HepG2 (cell line): Measurements from ENCODE around the gene MADD. TPM values are rescaled to one million over a fixed set of nuclear protein-coding genes. Genes with fewer than 3 reads are reported as not detected.
A peak's percentile ranks its signal among the peaks of the same experiment; 100 is the strongest.

Source experiments
- ASH2L ChIP-seq: fragments of 300-600, 200-600 bp; sonication (generic); IDR thresholded peaks from 2 replicates; pipeline ENCODE4 v1.7.0; 2017; ENCODE audit warnings: low read depth, mild to moderate bottlenecking, moderate library complexity, mixed read lengths, low read length; ENCODE audit not compliant: insufficient read length
- ATF1 ChIP-seq: IDR thresholded peaks from 2 replicates; pipeline ENCODE4 v1.6.1; 2016; ENCODE audit warnings: mild to moderate bottlenecking, control low read depth
- CCDC6 ChIP-seq: sonication (generic); formaldehyde crosslinking; IDR thresholded peaks from 2 replicates; pipeline ENCODE4 v1.8.1; 2022; ENCODE audit warnings: mild to moderate bottlenecking, missing genetic modification reagents, moderate library complexity
- DNMT1 ChIP-seq: sonication (generic); formaldehyde crosslinking; IDR thresholded peaks from 2 replicates; pipeline ENCODE4 v1.5.1; 2020; ENCODE audit warnings: mild to moderate bottlenecking, missing genetic modification reagents
- FOXA1 ChIP-seq, 2 experiments: fragments of 450-650 bp in 1 of 2; sonication (generic) in 1 of 2; formaldehyde crosslinking in 1 of 2; IDR thresholded peaks; 2 replicates each; pipeline versions ENCODE4 v1.4.0 to v1.6.1; 2016 to 2020; ENCODE audit warnings: missing genetic modification reagents in 1 of 2
- PHF8 ChIP-seq: sonication (generic); formaldehyde crosslinking; IDR thresholded peaks from 2 replicates; pipeline ENCODE4 v1.5.0; 2020; ENCODE audit warnings: missing genetic modification reagents
- RFX3 ChIP-seq: IDR thresholded peaks from 2 replicates; pipeline ENCODE4 v1.6.1; 2016; ENCODE audit warnings: missing biosample characterization, missing genetic modification reagents
- TCF7 ChIP-seq: sonication (generic); IDR thresholded peaks from 2 replicates; pipeline ENCODE4 v1.6.1; 2016; ENCODE audit warnings: antibody characterized with exemption, low read depth
- THYN1 ChIP-seq: sonication (generic); formaldehyde crosslinking; IDR thresholded peaks from 2 replicates; pipeline ENCODE4 v1.8.1; 2023; ENCODE audit warnings: low read depth, mild to moderate bottlenecking, moderate library complexity, missing genetic modification reagents, borderline replicate concordance
- ZNF430 ChIP-seq: sonication (generic); formaldehyde crosslinking; IDR thresholded peaks from 2 replicates; pipeline ENCODE4 v1.9.0; 2021; ENCODE audit warnings: mild to moderate bottlenecking, missing genetic modification reagents
- ZNF543 ChIP-seq: sonication (generic); formaldehyde crosslinking; IDR thresholded peaks from 2 replicates; pipeline ENCODE4 v1.4.0; 2020; ENCODE audit warnings: mild to moderate bottlenecking, missing genetic modification reagents
- ZNF652 ChIP-seq: IDR thresholded peaks from 2 replicates; pipeline ENCODE4 v1.6.1; 2016; ENCODE audit warnings: low read depth, borderline replicate concordance
- polyA plus RNA-seq, 8 experiments: library from polyadenylated mRNA; depleted of rRNA in 3 of 8; stranded (reverse) in 7 of 8; unstranded in 1 of 8; fragments of >200 nt; fragmentation: Illumina TruSeq in 4 of 8; extraction: Trizol in 4 of 8; gene quantifications; 2 replicates each; pipeline versions ENCODE4 v1.2.1 to v1.2.3, GENCODE V29; 2011 to 2016; ENCODE audit warnings: low read depth in 4 of 8, missing spikeins in 1 of 8, mixed read lengths in 1 of 8; ENCODE audit not compliant: insufficient read depth in 1 of 8
- total RNA-seq, 5 experiments: library from RNA; depleted of rRNA; stranded (reverse); fragments of >200 nt; fragmentation: Illumina TruSeq; extraction: Trizol; gene quantifications; 2 replicates each; pipeline ENCODE4 v1.2.3, GENCODE V29; 2016; ENCODE audit warnings: low read depth in 1 of 5
- TF ChIP-seq, protein P1 (sequence below): sonication (generic); formaldehyde crosslinking; IDR thresholded peaks from 2 replicates; pipeline ENCODE4 v1.5.0; 2020; ENCODE audit warnings: missing genetic modification reagents
- TF ChIP-seq, protein P2 (sequence below): sonication (generic); formaldehyde crosslinking; IDR thresholded peaks from 2 replicates; pipeline ENCODE4 v1.4.0; 2020; ENCODE audit warnings: mild to moderate bottlenecking, missing genetic modification reagents
- TF ChIP-seq, protein P3 (sequence below): sonication (generic); formaldehyde crosslinking; IDR thresholded peaks from 2 replicates; pipeline ENCODE4 v1.4.0; 2020; ENCODE audit warnings: missing genetic modification reagents
- TF ChIP-seq, protein P4 (sequence below): fragments of 450-650 bp; IDR thresholded peaks from 2 replicates; pipeline ENCODE4 v1.6.1; 2017
- TF ChIP-seq, protein P5 (sequence below): sonication (generic); formaldehyde crosslinking; IDR thresholded peaks from 2 replicates; pipeline ENCODE4 v1.8.0; 2022; ENCODE audit warnings: mild to moderate bottlenecking, missing genetic modification reagents, moderate library complexity

The MADD gene
- total and polyA plus RNA-seq, 2 of the 13 experiments (the other 11 are each of a cell fraction or from before 2014, with no cell fraction given): 18.0 to 29.2 TPM

DNA sequence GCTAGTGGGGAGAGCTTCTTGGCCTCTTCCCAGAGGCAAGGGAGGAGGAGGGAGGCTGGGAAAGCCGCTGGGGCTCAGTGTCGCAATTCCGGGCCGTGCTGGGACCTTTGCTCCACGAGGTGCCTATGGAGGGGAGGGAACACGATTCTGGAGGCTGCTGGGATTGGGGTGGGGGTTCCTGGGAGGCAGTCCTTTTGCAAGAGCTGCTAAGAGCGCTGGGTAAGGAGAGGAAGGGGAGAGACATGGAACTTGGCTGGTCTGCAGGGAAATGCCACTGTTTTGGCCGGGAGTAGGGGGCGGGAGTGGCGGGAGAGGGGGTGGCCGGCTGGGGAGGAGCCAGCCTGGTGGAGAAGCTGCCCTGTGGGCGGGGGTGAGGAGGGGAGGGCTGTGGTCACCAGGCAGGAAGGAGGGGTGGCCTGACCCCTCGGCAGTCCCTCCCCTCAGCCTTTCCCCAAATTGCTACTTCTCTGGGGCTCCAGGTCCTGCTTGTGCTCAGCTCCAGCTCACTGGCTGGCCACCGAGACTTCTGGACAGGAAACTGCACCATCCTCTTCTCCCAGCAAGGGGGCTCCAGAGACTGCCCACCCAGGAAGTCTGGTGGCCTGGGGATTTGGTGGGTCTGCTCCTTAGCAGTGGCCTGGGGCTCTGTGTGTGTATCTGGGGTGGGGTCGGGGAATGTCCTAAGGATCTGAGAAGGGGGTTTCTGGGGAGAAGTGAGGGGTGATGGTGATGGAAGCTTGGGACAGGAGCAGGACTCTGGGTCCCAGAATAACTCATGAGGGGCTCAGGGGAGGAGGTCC is 12.2 kb upstream of the MADD start, which contains the start of gene NR1H3 (continued):
- no peak for TF ChIP-seq THYN1 (CRISPR knock-in tag)
- TF ChIP-seq ZNF430 (CRISPR knock-in tag): no peak
- TF ChIP-seq ZNF652 (CRISPR knock-in tag): no peak
- no peak for TF ChIP-seq FOXA1 (IDR thresholded peaks at IDR 0.05)
- no peak for TF ChIP-seq FOXA1 (CRISPR knock-in tag; IDR thresholded peaks at IDR 0.05)
- TF ChIP-seq, protein P1, sequence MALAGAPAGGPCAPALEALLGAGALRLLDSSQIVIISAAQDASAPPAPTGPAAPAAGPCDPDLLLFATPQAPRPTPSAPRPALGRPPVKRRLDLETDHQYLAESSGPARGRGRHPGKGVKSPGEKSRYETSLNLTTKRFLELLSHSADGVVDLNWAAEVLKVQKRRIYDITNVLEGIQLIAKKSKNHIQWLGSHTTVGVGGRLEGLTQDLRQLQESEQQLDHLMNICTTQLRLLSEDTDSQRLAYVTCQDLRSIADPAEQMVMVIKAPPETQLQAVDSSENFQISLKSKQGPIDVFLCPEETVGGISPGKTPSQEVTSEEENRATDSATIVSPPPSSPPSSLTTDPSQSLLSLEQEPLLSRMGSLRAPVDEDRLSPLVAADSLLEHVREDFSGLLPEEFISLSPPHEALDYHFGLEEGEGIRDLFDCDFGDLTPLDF (CRISPR knock-in tag): no peak
- TF ChIP-seq CCDC6: peak; percentile 41; the same call in 1 of the 2 replicates
- TF ChIP-seq ASH2L: peak; percentile 70
- no peak for TF ChIP-seq RFX3
- TF ChIP-seq ZNF543 (CRISPR knock-in tag): no peak
- TF ChIP-seq, protein P2, sequence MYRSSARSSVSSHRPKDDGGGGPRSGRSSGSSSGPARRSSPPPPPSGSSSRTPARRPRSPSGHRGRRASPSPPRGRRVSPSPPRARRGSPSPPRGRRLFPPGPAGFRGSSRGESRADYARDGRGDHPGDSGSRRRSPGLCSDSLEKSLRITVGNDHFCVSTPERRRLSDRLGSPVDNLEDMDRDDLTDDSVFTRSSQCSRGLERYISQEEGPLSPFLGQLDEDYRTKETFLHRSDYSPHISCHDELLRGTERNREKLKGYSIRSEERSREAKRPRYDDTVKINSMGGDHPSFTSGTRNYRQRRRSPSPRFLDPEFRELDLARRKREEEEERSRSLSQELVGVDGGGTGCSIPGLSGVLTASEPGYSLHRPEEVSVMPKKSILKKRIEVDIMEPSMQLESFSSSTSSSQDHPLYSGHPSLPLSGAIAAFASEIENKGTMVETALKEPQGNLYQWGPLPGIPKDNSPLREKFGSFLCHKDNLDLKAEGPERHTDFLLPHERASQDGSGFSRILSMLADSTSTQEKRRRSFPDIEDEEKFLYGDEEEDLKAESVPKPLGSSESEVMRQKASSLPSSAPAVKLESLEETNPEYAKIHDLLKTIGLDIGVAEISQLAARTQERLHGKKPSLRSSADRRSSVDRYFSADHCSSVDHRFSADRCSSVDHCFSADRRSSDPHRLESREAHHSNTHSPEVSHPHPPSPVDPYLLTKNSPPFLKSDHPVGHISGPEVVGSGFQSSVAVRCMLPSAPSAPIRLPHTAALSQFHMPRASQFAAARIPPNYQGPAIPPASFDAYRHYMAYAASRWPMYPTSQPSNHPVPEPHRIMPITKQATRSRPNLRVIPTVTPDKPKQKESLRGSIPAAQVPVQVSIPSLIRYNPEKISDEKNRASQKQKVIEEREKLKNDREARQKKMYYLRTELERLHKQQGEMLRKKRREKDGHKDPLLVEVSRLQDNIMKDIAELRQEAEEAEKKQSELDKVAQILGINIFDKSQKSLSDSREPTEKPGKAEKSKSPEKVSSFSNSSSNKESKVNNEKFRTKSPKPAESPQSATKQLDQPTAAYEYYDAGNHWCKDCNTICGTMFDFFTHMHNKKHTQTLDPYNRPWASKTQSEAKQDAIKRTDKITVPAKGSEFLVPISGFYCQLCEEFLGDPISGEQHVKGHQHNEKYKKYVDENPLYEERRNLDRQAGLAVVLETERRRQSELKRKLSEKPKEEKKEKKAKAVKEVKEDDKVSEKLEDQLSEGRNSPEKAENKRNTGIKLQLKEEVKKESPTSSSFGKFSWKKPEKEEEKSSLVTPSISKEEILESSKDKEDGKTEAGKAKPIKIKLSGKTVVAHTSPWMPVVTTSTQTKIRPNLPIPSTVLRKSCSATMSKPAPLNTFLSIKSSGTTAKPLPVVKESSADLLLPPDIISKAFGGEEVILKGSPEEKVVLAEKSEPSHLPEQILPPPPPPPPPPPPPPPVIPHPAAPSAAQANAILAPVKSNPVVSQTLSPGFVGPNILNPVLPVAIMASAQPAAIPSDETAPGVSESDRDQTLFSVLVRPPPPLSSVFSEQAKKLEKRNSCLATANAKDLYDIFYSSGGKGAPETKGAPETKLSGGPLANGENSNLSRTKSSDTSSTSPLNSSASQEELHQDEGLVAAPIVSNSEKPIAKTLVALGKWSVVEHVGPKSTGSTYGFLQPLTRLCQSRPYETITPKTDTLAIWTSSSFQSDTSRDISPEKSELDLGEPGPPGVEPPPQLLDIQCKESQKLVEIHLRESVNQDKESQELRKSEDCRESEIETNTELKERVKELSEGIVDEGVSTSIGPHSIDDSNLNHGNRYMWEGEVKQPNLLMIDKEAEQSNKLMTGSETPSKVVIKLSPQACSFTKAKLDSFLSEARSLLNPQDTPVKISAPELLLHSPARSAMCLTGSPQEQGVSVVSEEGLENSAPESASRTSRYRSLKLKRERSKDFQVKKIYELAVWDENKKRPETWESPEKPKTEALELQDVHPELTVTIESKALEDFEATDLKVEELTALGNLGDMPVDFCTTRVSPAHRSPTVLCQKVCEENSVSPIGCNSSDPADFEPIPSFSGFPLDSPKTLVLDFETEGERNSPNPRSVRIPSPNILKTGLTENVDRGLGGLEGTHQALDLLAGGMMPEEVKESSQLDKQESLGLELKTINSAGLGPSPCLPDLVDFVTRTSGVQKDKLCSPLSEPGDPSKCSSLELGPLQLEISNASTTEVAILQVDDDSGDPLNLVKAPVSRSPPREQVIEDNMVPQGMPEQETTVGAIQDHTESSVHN (CRISPR knock-in tag): no peak
- peak; percentile 43; the same call in 1 of the 2 replicates for TF ChIP-seq PHF8 (CRISPR knock-in tag)
- no peak for TF ChIP-seq TCF7
- no peak for TF ChIP-seq ATF1 (CRISPR knock-in tag)
- TF ChIP-seq, protein P3, sequence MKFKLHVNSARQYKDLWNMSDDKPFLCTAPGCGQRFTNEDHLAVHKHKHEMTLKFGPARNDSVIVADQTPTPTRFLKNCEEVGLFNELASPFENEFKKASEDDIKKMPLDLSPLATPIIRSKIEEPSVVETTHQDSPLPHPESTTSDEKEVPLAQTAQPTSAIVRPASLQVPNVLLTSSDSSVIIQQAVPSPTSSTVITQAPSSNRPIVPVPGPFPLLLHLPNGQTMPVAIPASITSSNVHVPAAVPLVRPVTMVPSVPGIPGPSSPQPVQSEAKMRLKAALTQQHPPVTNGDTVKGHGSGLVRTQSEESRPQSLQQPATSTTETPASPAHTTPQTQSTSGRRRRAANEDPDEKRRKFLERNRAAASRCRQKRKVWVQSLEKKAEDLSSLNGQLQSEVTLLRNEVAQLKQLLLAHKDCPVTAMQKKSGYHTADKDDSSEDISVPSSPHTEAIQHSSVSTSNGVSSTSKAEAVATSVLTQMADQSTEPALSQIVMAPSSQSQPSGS: no peak
- TF ChIP-seq DNMT1 (CRISPR knock-in tag): no peak
- TF ChIP-seq, protein P4, sequence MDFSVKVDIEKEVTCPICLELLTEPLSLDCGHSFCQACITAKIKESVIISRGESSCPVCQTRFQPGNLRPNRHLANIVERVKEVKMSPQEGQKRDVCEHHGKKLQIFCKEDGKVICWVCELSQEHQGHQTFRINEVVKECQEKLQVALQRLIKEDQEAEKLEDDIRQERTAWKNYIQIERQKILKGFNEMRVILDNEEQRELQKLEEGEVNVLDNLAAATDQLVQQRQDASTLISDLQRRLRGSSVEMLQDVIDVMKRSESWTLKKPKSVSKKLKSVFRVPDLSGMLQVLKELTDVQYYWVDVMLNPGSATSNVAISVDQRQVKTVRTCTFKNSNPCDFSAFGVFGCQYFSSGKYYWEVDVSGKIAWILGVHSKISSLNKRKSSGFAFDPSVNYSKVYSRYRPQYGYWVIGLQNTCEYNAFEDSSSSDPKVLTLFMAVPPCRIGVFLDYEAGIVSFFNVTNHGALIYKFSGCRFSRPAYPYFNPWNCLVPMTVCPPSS: no peak
- TF ChIP-seq, protein P5, sequence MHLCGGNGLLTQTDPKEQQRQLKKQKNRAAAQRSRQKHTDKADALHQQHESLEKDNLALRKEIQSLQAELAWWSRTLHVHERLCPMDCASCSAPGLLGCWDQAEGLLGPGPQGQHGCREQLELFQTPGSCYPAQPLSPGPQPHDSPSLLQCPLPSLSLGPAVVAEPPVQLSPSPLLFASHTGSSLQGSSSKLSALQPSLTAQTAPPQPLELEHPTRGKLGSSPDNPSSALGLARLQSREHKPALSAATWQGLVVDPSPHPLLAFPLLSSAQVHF (CRISPR knock-in tag): no peak
